Measurements from ENCODE around the gene CRELD1. TPM values are rescaled to one million over a fixed set of nuclear protein-coding genes. Genes with fewer than 3 reads are reported as not detected.

Gene CRELD1
- total and polyA plus RNA-seq, 2 of the 13 experiments (the other 11 are each of a cell fraction or from before 2014, with no cell fraction given), result 27.1 to 61.9 TPM

GRCh38 chr3:9978710-9979305 is 45.2 kb downstream of the CRELD1 start (continued):
- TF ChIP-seq ZNF142 (CRISPR knock-in tag; IDR thresholded peaks at IDR 0.05) (no peak), ZNF431 (CRISPR knock-in tag; IDR thresholded peaks at IDR 0.05; ENCODE audit: borderline replicate concordance, low read depth) (no peak), MTF1 (CRISPR knock-in tag; IDR thresholded peaks at IDR 0.05) (no peak), DNMT3B (CRISPR knock-in tag; conservative IDR thresholded peaks at IDR 0.05) (no peak), BCL6 (CRISPR knock-in tag; IDR thresholded peaks at IDR 0.05) (no peak), GMEB2 (CRISPR knock-in tag; IDR thresholded peaks at IDR 0.05; ENCODE audit: low read depth) (no peak), NFYC (CRISPR knock-in tag; IDR thresholded peaks at IDR 0.05) (no peak), ZMAT3 (CRISPR knock-in tag; conservative IDR thresholded peaks at IDR 0.05) (no peak)
